ENCODE measurements around the gene PIGZ. TPM values are rescaled to one million over a fixed set of nuclear protein-coding genes. Genes with fewer than 3 reads are reported as not detected.

Gene PIGZ
- total and polyA plus RNA-seq, 4 donors: 1.4 to 5.5 (median 2.2) TPM

- H3K9me3 ChIP-seq (ENCODE audit: control insufficient read depth in 4 of 4, insufficient read depth in 3 of 4, low read length in 3 of 4): no peaks in the 10 kb centered on the region
- no peak for DNase-seq
- 89 to 93% methylated on average over 22 of the region's 22 CpGs for WGBS, 2 donors
These were observed 46.4 kb upstream of the PIGZ start for GRCh38 chr3:197014942-197015575.

GRCh38 chr3:197014024-197014423 is 45.4 kb upstream of the PIGZ start:
- no peak for TF ChIP-seq CTCF (IDR thresholded peaks at IDR 0.05; ENCODE audit: control extremely low read depth, extremely low read depth)
- no peaks in the 10 kb centered on the region for H3K36me3 ChIP-seq (ENCODE audit: control insufficient read depth in 4 of 4, insufficient read depth in 4 of 4, low read length in 4 of 4)
- DNase-seq: no peak
- peaks cover 0 to 15% (median 0%) of the 10 kb centered on the region in 5 donors for H3K4me1 ChIP-seq (ENCODE audit: control insufficient read depth in 5 of 5, insufficient read depth in 5 of 5, low read length in 5 of 5)
- 96% methylated on average over 6 of the region's 6 CpGs for WGBS, 2 donors
- no peak overlapping the region for H3K27ac ChIP-seq (ENCODE audit: low read depth in 1 of 2, low read length in 1 of 2)
- ATAC-seq (ENCODE audit: insufficient read depth, low FRiP score): no peak
- H3K27me3 ChIP-seq (ENCODE audit: control insufficient read depth in 3 of 3, insufficient read depth in 3 of 3, low read length in 2 of 3): no peaks in the 10 kb centered on the region
- H3K9me3 ChIP-seq (ENCODE audit: control insufficient read depth in 4 of 4, insufficient read depth in 3 of 4, low read length in 3 of 4): no peaks in the 10 kb centered on the region
- no peak overlapping the region for H3K4me3 ChIP-seq
- no peak overlapping the region for H3K9ac ChIP-seq (ENCODE audit: insufficient read depth in 1 of 2, low read length in 2 of 2)

More at GRCh38 chr3:197014942-197015575, 46.4 kb upstream of the PIGZ start:
- peaks cover 0 to 15% (median 0%) of the 10 kb centered on the region in 5 donors for H3K4me1 ChIP-seq (ENCODE audit: control insufficient read depth in 5 of 5, insufficient read depth in 5 of 5, low read length in 5 of 5)
- no peaks in the 10 kb centered on the region for H3K27me3 ChIP-seq (ENCODE audit: control insufficient read depth in 3 of 3, insufficient read depth in 3 of 3, low read length in 2 of 3)
- H3K36me3 ChIP-seq (ENCODE audit: control insufficient read depth in 4 of 4, insufficient read depth in 4 of 4, low read length in 4 of 4): no peaks in the 10 kb centered on the region
- H3K27ac ChIP-seq (ENCODE audit: low read depth in 1 of 2, low read length in 1 of 2): no peak overlapping the region
- TF ChIP-seq CTCF (IDR thresholded peaks at IDR 0.05; ENCODE audit: control extremely low read depth, extremely low read depth): no peak
- ATAC-seq (ENCODE audit: insufficient read depth, low FRiP score): no peak
- H3K4me3 ChIP-seq: no peak overlapping the region
- no peak overlapping the region for H3K9ac ChIP-seq (ENCODE audit: insufficient read depth in 1 of 2, low read length in 2 of 2)

GRCh38 chr3:197012540-197012883 is 43.9 kb upstream of the PIGZ start:
- H3K4me1 ChIP-seq (ENCODE audit: control insufficient read depth in 5 of 5, insufficient read depth in 5 of 5, low read length in 5 of 5): peaks cover 0 to 15% (median 0%) of the 10 kb centered on the region in 5 donors
- no peaks in the 10 kb centered on the region for H3K36me3 ChIP-seq (ENCODE audit: control insufficient read depth in 4 of 4, insufficient read depth in 4 of 4, low read length in 4 of 4)
- no peak for DNase-seq
- no peaks in the 10 kb centered on the region for H3K9me3 ChIP-seq (ENCODE audit: control insufficient read depth in 4 of 4, insufficient read depth in 3 of 4, low read length in 3 of 4)
- H3K9ac ChIP-seq (ENCODE audit: insufficient read depth in 1 of 2, low read length in 2 of 2): no peak overlapping the region
- ATAC-seq (ENCODE audit: insufficient read depth, low FRiP score): no peak
- H3K27ac ChIP-seq (ENCODE audit: low read depth in 1 of 2, low read length in 1 of 2): no peak overlapping the region
- 80 to 94% methylated on average over 7 of the region's 7 CpGs for WGBS, 2 donors
- no peak for TF ChIP-seq CTCF (IDR thresholded peaks at IDR 0.05; ENCODE audit: control extremely low read depth, extremely low read depth)
- H3K27me3 ChIP-seq (ENCODE audit: control insufficient read depth in 3 of 3, insufficient read depth in 3 of 3, low read length in 2 of 3): no peaks in the 10 kb centered on the region
- no peak overlapping the region for H3K4me3 ChIP-seq

All from lung (tissue), 12 donors.